NCI-H2227 (cell line): ENCODE measurements around the gene UFD1.
"Not testable (repeated sequence)": the region's sequence is repeated elsewhere in the genome, so short reads cannot be mapped to it uniquely, and the experiment has no call there.

Source experiments
- DNase-seq: peaks from one replicate; lab custom pipeline; 2025; ENCODE audit not compliant: unreplicated experiment; lab: John Stamatoyannopoulos, UW

The UFD1 gene

DNA sequence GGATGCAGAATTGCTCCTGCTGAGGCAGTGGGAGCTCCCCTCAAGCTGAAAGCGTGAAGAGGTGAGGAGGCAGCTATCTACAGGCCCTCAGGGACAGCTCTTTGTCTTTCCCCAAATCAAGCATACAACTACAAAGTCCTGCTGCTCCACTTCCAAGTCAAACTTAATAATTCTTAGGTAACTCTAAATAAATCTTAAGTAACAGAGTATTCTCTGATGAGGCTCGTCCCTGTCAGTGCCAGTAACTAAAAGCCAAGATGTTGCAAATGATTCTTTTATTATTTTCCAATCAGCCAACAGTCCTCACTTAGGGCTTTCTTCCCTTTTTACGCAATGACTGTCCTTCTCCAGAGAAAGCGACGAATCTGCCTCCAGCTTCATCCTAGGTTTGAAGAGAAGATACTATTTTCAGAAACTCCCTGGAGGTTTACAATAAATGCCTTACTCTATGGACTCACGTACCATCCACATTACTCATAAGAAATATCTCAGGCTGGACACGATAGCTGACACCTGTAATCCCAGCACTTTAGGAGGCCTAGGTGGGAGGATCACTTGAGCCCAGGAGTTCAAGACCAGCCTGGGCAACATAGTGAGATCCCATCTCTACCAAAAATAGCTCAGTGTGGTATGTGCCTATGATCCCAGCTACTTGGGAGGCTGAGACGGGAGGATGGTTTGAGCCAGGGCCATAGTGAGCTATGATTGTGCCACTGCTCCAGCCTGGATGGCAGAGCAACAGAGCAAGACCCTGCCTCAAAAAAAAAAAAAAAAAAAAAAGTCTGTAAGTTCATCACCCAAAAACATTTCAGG, 28.4 kb downstream of the UFD1 start:
- DNase-seq = no peak

DNA sequence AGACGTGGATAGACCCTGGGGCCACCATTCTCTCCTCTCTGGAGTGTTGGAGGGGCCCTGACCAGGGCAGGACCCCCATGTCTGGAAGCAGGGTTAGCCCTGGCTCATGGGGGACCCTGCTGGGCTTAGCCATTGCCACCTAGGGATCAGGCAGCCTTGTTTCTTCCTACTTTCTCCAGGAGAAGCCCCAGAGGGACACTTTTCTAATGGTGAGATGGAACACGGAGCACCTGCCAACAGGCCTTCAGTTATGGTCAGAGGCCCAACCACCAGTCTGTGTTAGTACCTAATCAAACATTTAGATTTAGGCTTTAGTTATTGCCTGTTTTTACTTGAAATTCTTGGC, 29.6 kb downstream of the UFD1 start:
- DNase-seq = no peak

GRCh38 chr22:19448739-19449421, 30.1 kb downstream of the UFD1 start:
- no peak for DNase-seq

DNA sequence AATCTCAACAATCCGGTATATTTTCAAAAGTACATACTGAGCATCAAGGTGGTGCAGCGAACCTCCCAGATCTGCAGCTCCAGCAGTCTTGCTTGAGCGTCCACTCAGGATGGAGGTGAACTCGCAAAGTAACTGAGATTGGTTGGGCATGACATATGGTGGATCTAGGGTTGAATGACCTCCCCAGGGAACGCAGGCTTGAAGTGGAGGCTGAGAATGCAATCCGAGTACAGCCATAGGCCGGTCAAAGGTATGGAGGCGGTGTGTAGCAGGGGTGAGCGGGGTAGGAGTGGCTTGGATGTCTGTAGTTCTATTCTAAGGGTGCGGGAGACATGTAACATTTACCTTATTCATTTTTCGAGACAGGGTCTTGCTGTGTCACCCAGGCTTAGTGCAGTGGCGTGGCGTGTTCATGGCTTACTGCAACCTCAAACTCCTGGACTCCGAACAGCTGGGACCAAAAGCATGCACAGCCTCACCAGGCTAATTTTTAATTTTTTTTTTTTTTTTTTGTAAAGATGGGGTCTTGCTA, 30.9 kb downstream of the UFD1 start:
- peak; percentile 69 for DNase-seq

GRCh38 chr22:19447330-19448075, 31.5 kb downstream of the UFD1 start, which contains the start of gene C22orf39:
C22orf39 (minus strand) TSS chr22:19447711; CDS start chr22:19447688, 23 bp downstream.
- peak; percentile 95 for DNase-seq

- DNase-seq = no peak
Observed at GRCh38 chr22:19446603-19447329, 32.2 kb downstream of the UFD1 start.

- DNase-seq = not testable (repeated sequence)
Observed at GRCh38 chr22:19445279-19445982, 33.6 kb downstream of the UFD1 start.

- no peak for DNase-seq
Observed at GRCh38 chr22:19443544-19444211, 35.3 kb downstream of the UFD1 start.

- DNase-seq = no peak
Observed at GRCh38 chr22:19442166-19442565, 36.8 kb downstream of the UFD1 start.

DNA sequence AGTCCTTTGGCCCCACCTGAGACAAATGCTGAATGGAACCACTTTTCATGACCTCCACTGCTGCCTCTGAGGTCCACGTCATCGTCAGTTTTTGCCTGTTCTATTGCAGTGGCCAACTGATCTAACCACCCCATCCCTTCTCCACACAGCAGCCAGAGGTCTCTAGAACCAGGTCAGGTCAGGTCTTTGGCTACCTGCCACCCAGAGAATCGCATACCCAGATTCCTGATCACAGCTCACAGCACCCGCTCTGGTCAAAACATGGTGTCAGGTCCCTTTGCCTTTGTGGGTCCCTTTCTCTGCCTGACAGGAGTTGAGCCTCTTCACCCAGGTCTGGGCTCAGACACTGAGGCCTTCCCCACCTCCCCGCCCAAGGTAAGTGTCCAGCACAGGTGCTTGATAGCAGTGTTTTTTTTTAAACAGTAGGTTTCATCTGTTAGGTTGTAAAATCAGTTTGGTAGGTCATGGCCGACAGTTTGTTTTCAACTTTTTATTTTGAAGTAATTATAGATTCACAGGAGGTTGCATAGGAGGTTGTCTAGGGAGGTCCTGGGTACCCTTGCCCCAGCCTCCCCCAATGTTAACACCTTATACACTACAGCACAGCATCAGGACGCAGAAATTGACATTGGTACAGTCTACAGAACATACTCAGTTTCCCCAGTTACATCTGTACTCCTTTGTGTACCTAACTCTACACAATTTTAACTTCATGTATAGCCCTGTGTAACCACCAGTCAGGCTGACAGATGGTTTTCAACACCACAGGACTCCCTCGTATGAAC, 38.4 kb downstream of the UFD1 start:
- DNase-seq = no peak

DNA sequence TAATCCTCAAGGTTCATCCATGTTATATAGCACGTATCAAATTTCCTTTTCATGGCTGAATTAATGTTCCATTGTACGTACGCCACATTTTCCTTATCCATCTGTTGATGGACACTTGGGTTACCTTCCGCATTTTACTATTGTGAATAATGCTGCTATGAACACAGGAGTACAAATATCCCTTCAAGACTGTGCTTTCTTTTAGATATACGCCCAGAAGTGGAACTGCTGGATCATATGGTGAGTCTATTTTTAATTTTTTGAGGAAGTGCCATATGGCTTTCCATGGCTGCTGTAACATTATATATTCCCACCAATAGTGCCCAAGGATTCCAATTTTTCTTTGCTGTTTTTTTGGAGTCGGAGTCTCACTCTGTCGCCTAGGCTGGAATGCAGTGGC, 40.7 kb downstream of the UFD1 start:
- DNase-seq = no peak

DNA sequence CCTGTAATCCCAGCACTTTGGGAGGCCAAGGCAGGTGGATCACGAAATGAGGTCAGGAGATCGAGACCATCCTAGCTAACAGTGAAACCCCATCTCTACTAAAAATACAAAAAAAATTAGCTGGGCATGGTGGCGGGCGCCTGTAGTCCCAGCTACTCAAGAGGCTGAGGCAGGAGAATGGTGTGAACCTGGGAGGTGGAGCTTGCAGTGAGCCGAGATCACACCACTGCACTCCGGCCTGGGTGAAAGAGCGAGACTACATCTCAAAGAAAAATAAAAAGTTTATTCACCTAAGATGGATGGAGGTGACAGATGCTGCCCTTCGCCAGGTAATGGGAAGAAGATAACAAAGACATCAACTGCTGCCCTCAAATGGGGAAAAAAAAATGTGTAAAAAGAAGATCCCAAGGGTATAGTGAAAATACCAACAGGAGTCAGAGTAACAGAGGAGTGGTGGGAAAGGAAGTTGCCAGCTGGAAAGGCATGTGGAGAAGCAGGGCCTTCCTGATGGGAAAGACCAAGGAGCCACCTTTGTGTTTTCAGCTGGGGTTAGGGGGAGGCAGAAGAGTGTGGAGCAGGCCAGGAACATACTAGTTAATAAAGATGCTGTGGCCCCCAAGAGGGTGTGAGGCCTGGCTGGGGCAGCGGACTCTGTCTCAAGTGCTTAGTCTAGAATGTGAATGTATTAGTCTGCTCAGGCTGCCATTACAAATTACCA, 42.4 kb downstream of the UFD1 start:
- DNase-seq = not testable (repeated sequence)

DNA sequence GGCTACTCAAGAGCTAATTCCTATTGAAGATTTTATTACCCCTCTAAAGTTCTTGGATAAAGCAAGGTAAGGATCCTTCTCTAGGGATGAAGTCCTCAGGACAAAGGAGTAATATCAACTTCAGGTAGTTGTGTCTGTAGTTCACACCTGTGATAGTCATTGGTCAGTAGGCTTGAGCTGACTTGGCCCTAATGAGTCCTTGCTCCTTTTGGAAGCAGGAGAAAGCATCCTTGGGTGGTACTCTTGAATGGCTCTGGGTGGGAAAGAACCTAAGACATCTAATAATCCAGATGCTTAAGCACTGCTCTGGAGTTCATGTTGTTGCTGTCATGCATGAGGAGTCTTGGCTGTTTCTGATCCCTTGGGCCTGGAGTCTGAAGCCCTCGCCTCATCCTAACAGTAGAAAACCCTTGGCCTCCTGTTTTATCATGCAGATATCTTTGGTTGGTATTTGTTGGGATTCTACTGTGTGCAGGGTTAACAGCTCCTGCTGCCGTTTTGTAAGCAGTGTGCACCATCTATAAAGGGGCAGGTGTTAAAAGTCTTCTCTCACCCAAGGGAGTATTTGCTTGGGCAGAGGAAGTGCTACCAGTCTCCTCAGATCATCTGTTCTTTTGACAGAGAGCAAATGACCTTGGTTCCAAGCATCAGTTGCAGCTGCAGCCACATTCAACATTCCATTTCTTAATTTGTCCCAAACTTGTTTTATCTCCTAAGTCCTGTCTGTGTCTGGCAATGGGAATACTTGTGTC, 44.0 kb downstream of the UFD1 start:
- DNase-seq = no peak

GRCh38 chr22:19434401-19434800, 44.6 kb downstream of the UFD1 start:
- no peak for DNase-seq

- peak; percentile 97 for DNase-seq
Observed at GRCh38 chr22:19432133-19432851, 46.7 kb downstream of the UFD1 start, which contains the start of gene MRPL40. MRPL40 (plus strand) TSS chr22:19432545; CDS start chr22:19432555, 10 bp downstream.

DNA sequence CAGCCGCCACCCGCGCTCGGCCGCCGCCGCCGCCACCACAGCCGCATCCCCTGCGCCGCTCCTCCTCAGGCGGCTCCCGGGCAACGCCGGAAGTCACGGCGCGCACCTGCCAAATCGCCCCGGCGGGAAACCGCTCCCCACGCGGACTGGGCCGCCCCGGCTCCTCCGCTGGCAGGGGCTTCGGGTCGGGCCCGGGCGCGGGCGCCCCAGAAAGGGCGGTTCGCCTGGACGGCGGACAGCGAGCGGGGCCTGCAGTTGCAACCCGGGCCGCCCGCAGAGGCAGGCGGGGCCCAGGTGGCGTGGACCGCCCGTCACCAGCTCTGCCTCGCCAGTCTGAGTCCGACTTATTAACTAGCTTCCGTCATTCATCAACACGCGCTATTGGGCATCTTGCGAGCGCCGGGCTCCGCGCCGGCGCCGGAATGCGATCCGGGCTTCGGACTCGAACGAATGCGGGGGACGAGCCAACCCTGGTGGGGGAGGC, 47.3 kb downstream of the UFD1 start, which contains the start of gene HIRA:
HIRA (minus strand) TSS at position 85 of the 484 bp plus-strand sequence. CDS start 257 bp downstream, outside the sequence.
- peak; percentile 91 for DNase-seq
